Measurements from ENCODE around the gene SOX18. TPM values are rescaled to one million over a fixed set of nuclear protein-coding genes. Genes with fewer than 3 reads are reported as not detected.
A peak's percentile ranks its signal among the peaks of the same experiment; 100 is the strongest.

The SOX18 gene
- total and polyA plus RNA-seq, 5 experiments from 2014 or later: not detected

- Mint-ChIP-seq H3K9me3 (no peaks in the 10 kb centered on the region), H3K4me3 (no peak overlapping the region), H3K27ac (no peak overlapping the region), H3K27me3 (peaks cover 0 to 29% (median 8%) of the 10 kb centered on the region in 5 donors), H3K4me1 (peaks cover 7 to 23% (median 13%) of the 10 kb centered on the region in 4 donors), H3K36me3 (no peaks in the 10 kb centered on the region)
- POLR2A ChIA-PET: interaction anchor here (1.9 to 4.9 kb wide), 2 partner anchors 16 to 22 kb away, joined by 8 to 49 read pairs; partner anchors contain the start of gene RGS19
- no peak for ATAC-seq
- DNase-seq: no peak
Measured at GRCh38 chr20:64055893-64056638, 6.6 kb upstream of the SOX18 start.

- no peak overlapping the region for H3K27ac Mint-ChIP-seq
- H3K27me3 Mint-ChIP-seq: peaks cover 0 to 36% (median 8%) of the 10 kb centered on the region in 5 donors
- H3K9me3 Mint-ChIP-seq: no peaks in the 10 kb centered on the region
- H3K4me3 Mint-ChIP-seq: no peak overlapping the region
- peaks cover 7 to 23% (median 14%) of the 10 kb centered on the region in 4 donors for H3K4me1 Mint-ChIP-seq
- no peak for ATAC-seq
- POLR2A ChIA-PET: interaction anchor here (7.5 kb wide), 1 partner anchor 15 kb away, joined by 53 read pairs; no protein-coding TSS in a partner anchor
- no peaks in the 10 kb centered on the region for H3K36me3 Mint-ChIP-seq
- DNase-seq: no peak
Measured at GRCh38 chr20:64055396-64055892, 6.0 kb upstream of the SOX18 start.

- peaks cover 0 to 42% (median 8%) of the 10 kb centered on the region in 5 donors for H3K27me3 Mint-ChIP-seq
- H3K27ac Mint-ChIP-seq: peak overlapping the region in 1 of 10 donors; percentile 34
- ATAC-seq (no peak), DNase-seq (no peak)
- POLR2A ChIA-PET: interaction anchor here (0.9 to 7.5 kb wide), 3 partner anchors 10 to 75 kb away, joined by 3 to 53 read pairs (median 5); partner anchors contain the start of gene SAMD10
- H3K36me3 Mint-ChIP-seq: no peaks in the 10 kb centered on the region
- H3K4me1 Mint-ChIP-seq: peaks cover 8 to 23% (median 18%) of the 10 kb centered on the region in 4 donors
- peak overlapping the region in 2 of 10 donors; percentile 8 to 10 for H3K4me3 Mint-ChIP-seq
- H3K9me3 Mint-ChIP-seq: no peaks in the 10 kb centered on the region
Measured at GRCh38 chr20:64053841-64054661, 4.6 kb upstream of the SOX18 start.

- H3K27ac Mint-ChIP-seq: peak overlapping the region in 2 of 10 donors; percentile 22 to 35
Measured at GRCh38 chr20:64052987-64053840, 3.8 kb upstream of the SOX18 start.

GRCh38 chr20:64052326-64052722, 2.9 kb upstream of the SOX18 start:
- Mint-ChIP-seq H3K4me1 (peaks cover 5 to 16% (median 10%) of the 10 kb centered on the region in 4 donors), H3K9me3 (no peaks in the 10 kb centered on the region), H3K27ac (no peak overlapping the region), H3K36me3 (no peaks in the 10 kb centered on the region), H3K4me3 (no peak overlapping the region), H3K27me3 (peaks cover 0 to 49% (median 10%) of the 10 kb centered on the region in 5 donors)
- POLR2A ChIA-PET: interaction anchor here (1.8 to 7.5 kb wide), 3 partner anchors 8 to 12 kb away, joined by 4 to 53 read pairs (median 5); partner anchors contain the start of gene TCEA2
- DNase-seq (no peak), ATAC-seq (no peak)

More at GRCh38 chr20:64052987-64053840, 3.8 kb upstream of the SOX18 start:
- Mint-ChIP-seq H3K4me3 (peak overlapping the region in 3 of 10 donors; percentile 8 to 68 (median 10)), H3K9me3 (no peaks in the 10 kb centered on the region), H3K36me3 (no peaks in the 10 kb centered on the region), H3K4me1 (peaks cover 6 to 22% (median 16%) of the 10 kb centered on the region in 4 donors), H3K27me3 (peaks cover 0 to 44% (median 8%) of the 10 kb centered on the region in 5 donors)
- no peak for DNase-seq
- POLR2A ChIA-PET: interaction anchor here (0.9 to 7.5 kb wide), 4 partner anchors 9 to 74 kb away, joined by 3 to 53 read pairs (median 4); partner anchors contain the start of genes SAMD10 and TCEA2
- ATAC-seq: no peak

- POLR2A ChIA-PET: interaction anchor here (1.8 to 7.5 kb wide), 3 partner anchors 8 to 12 kb away, joined by 4 to 53 read pairs (median 5); partner anchors contain the start of gene TCEA2
- H3K27ac Mint-ChIP-seq: no peak overlapping the region
- peaks cover 7 to 15% (median 11%) of the 10 kb centered on the region in 4 donors for H3K4me1 Mint-ChIP-seq
- H3K36me3 Mint-ChIP-seq: no peaks in the 10 kb centered on the region
- no peak overlapping the region for H3K4me3 Mint-ChIP-seq
- peaks cover 0 to 55% (median 13%) of the 10 kb centered on the region in 5 donors for H3K27me3 Mint-ChIP-seq
- no peaks in the 10 kb centered on the region for H3K9me3 Mint-ChIP-seq
- no peak for DNase-seq
- ATAC-seq: no peak
Measured at GRCh38 chr20:64051561-64052325, 2.3 kb upstream of the SOX18 start.

GRCh38 chr20:64051033-64051452, 1.6 kb upstream of the SOX18 start:
- Mint-ChIP-seq H3K36me3 (no peaks in the 10 kb centered on the region), H3K9me3 (no peaks in the 10 kb centered on the region), H3K4me1 (peaks cover 12 to 22% (median 15%) of the 10 kb centered on the region in 4 donors), H3K27me3 (peaks cover 0 to 62% (median 18%) of the 10 kb centered on the region in 5 donors), H3K27ac (no peak overlapping the region), H3K4me3 (peak overlapping the region in 2 of 10 donors; percentile 8 to 45)
- POLR2A ChIA-PET: interaction anchor here (7.5 kb wide), 1 partner anchor 11 kb away, joined by 53 read pairs; no protein-coding TSS in a partner anchor
- no peak for ATAC-seq
- no peak for DNase-seq

- Mint-ChIP-seq H3K9me3 (no peaks in the 10 kb centered on the region), H3K36me3 (no peaks in the 10 kb centered on the region), H3K27ac (no peak overlapping the region), H3K4me1 (peaks cover 15 to 26% (median 19%) of the 10 kb centered on the region in 4 donors), H3K27me3 (peaks cover 0 to 64% (median 21%) of the 10 kb centered on the region in 5 donors), H3K4me3 (peak overlapping the region in 7 of 10 donors; percentile 22 to 63 (median 38))
- POLR2A ChIA-PET: interaction anchor here (7.5 kb wide), 1 partner anchor 10 kb away, joined by 53 read pairs; no protein-coding TSS in a partner anchor
- DNase-seq: no peak
- no peak for ATAC-seq
Measured at GRCh38 chr20:64050261-64051032, 1.0 kb upstream of the SOX18 start.

- DNase-seq (no peak), ATAC-seq (no peak)
- POLR2A ChIA-PET: interaction anchor here (7.5 kb wide), 1 partner anchor 10 kb away, joined by 53 read pairs; no protein-coding TSS in a partner anchor
- peaks cover 17 to 26% (median 22%) of the 10 kb centered on the region in 4 donors for H3K4me1 Mint-ChIP-seq
- no peaks in the 10 kb centered on the region for H3K9me3 Mint-ChIP-seq
- no peak overlapping the region for H3K27ac Mint-ChIP-seq
- peak overlapping the region in 6 of 10 donors; percentile 31 to 79 (median 52) for H3K4me3 Mint-ChIP-seq
- no peaks in the 10 kb centered on the region for H3K36me3 Mint-ChIP-seq
- H3K27me3 Mint-ChIP-seq: peaks cover 0 to 59% (median 18%) of the 10 kb centered on the region in 5 donors
Measured at GRCh38 chr20:64049878-64050260, 430 bp upstream of the SOX18 start.

- H3K27me3 Mint-ChIP-seq: peaks cover 0 to 56% (median 19%) of the 10 kb centered on the region in 5 donors
- no peak for DNase-seq
- peaks cover 25 to 36% (median 31%) of the 10 kb centered on the region in 4 donors for H3K4me1 Mint-ChIP-seq
- POLR2A ChIA-PET: interaction anchor here (1.2 to 7.5 kb wide), 2 partner anchors 8 to 68 kb away, joined by 3 to 53 read pairs; no protein-coding TSS in a partner anchor
- no peaks in the 10 kb centered on the region for H3K36me3 Mint-ChIP-seq
- H3K4me3 Mint-ChIP-seq: peak overlapping the region in 1 of 10 donors; percentile 58
- H3K27ac Mint-ChIP-seq: no peak overlapping the region
- H3K9me3 Mint-ChIP-seq: no peaks in the 10 kb centered on the region
- ATAC-seq: peak; percentile 11 to 41
Measured at GRCh38 chr20:64048402-64049044, 916 bp downstream of the SOX18 start.

Measured in naive thymus-derived CD8-positive, alpha-beta T cell (primary cell).